Stimulated activated CD8-positive, alpha-beta memory T cell treated with anti-CD3 and anti-CD28 coated beads, Interleukin-4, amount 100 ng/mL, for 48 hours (primary cell): ENCODE measurements around the gene JAG1.

Source experiments
- DNase-seq: peaks from one replicate; pipeline ENCODE4 v3.0.0-alpha.2; 2020

Gene JAG1

DNA sequence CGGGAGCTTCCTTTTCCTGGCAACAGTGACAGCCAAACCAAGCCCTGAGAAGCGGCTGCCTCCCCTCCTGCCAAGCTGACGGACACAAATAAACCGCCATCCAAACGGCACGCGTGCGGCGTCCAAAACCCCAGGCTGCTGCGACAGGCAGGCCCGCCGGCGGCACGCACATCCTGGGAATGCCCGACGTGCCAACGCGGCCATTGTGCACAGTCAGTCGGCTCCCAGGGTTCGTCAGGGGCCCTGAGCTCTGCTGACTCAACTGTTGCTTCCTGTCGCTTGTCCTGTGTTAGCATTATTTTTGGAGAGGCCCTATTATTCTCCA lies 6.8 kb downstream of the JAG1 start:
- no peak for DNase-seq

DNA sequence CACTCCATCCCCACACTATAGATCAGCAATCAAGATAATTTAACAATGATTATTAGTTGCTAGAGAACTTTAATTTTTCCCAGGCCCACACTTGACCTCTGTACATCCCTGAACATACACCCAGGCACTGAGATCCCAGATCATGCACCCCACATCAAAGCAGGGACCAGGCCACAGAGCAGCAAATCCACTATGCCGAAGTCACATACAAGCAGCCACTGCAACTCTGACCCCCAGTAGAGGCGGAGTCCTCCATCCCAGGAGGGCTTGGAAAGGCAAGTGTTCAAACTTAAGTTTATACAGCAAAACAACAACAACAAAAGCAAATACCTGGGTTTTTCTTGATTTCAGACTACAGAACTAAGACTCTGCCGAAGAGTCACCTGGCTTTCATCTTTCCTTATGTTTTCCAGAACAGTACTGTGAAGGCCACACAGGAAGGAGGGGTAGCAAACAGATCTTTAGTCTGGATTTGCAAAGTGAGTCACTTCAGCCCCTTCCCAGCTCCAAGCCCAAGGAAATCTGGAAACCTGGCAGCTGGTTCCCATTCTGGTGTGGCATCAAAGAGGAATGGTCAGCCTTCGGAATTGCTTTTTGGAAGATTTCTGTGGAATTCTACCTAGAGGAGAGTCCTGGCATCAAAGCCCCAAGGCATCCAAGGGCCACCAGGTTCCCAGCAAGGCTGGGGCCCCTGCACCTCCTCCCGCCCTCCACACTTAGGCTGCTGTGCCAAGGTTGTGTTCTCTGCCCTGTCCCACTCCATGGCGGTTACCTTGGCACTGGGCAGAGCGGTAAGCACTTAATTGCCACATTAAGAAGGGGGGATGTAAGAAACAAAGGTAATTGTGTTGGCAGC lies 7.3 kb downstream of the JAG1 start:
- DNase-seq, result no peak

DNA sequence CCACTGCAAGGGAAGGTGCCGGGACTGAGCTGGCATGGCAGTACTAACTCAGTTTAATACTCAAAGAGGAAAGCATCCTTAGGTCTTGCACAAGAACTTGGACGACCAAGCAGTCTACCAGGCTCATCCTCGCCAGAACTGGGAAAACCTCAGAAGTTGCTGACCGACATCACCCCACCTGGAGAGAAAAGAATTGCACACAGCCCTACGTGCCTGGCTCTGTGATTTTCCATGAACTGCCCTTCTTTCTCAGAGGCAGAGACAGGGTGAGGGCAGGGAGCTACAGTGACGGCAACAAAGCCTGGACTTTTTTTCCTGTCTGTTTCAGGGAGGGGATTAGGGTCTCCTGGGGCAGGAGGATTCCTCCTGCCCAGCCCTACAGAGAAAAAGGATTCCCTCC lies 8.0 kb downstream of the JAG1 start:
- DNase-seq, result no peak

DNA sequence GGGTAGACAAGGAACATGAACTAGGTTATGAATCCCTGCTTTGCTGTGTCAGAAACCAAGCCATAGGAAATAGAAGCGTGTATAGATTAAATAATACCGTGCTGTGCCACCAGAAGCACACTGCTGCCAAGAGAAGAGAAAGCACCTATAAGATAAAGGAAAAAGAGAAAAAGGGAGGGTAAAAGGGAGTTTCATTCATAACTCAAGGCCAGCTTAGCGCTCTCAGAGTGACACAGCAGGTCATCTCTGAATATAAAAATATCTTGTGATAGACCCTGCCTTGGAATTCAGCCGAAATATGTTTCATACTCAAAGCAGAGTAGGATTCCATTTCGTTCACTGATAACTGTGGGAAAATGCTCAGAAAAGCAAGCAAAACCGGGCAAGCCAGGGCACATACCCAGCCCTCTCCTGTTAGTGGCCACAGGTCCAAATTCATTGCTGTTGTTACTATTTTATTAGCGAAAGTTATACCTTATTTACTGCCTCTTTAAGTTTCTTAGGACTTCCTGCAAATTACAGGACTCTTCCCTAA lies 8.7 kb downstream of the JAG1 start:
- no peak for DNase-seq

DNA sequence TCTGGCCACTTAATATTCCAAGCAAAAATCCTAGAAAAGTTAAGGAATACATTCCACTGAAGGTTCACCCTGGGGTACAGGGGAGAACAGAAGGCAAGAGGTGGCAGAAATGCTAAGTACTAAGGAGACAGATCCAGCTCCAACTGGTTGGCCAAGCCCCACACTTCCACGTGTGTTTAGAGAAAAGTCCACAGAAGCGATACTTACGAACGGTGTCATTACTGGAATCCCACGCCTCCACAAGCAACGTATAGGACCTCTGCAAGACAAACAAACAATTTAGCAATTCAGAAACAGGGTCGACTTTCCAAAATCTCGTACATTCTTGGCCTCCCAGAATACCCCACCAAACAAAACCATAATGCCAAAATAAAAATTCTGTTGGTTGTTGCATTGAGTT lies 10.0 kb downstream of the JAG1 start:
- DNase-seq, result no peak

DNA sequence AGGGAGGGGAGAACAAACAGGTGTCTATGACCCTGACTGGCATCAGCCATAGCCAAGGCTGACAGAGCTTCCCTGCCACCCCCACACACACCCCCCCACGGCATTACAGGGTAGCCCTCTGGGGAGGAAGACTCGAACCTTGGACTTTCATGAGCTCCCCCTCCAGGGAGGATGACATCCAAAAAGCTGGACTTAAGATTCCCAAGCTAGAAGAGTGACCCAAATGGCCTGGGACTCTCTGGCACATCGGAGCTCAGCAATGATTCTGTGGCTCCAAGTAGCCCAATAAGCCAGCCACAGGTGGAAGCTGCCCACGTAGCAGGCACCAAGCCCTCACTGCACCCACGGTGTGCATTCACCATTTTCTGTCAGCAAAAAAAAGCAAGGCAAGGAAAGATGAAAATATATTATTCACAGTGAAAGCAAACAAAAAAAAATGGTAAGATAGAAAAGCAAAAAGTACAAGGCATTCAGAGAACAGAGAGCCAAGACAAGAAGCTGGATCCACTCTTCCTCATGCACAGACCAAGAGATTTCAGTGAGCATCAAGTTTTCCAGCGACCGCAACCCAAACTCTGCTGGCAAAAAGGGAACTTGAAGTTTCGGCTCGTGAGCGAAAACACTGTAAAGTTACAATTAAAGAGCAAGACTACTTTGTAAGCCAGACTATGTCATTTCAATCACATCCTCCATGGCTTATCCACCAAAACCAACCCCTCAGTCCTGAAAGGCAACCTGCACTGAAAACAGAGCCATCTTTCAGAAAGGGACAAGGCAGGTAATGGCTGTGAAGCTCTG lies 10.9 kb downstream of the JAG1 start:
- DNase-seq, result no peak

DNA sequence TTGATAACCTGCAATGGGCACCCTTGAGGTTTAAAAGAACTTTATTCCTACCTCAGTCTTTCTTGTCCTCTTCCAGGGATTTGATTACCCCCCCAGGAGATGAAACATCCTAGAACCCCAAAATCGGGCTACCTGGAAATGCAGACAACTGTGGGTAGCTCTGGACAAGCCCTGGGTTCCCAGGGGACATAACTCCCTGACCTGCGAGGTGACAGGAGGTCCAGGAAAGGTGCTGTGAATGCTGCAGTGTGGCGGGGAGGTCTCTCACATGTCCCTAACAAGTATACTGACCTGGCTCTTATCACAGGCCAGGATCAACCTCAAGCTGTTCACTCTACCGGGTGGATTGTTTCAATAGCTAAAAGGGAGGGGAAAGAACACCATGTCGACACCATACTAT lies 11.6 kb downstream of the JAG1 start:
- DNase-seq, result no peak

DNA sequence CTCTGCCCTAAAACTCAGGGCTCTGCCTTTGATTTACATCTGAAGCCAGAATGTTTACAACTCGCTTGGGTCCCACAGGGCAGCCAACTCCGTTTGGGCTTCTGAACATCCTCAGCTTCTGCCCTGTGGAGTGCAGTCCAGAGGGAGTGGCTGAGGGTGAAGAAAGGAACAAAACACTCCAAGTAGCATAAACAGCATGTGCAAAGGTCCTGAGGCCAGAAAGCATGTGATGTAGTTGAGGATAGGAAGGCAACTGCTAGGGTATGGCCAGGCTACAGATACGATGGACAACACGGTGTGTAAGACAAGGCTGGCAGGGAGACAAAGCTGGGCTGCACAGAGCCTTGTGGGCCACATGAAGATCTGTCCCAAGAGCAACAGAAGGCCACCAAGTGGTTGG lies 12.5 kb downstream of the JAG1 start:
- no peak for DNase-seq

DNA sequence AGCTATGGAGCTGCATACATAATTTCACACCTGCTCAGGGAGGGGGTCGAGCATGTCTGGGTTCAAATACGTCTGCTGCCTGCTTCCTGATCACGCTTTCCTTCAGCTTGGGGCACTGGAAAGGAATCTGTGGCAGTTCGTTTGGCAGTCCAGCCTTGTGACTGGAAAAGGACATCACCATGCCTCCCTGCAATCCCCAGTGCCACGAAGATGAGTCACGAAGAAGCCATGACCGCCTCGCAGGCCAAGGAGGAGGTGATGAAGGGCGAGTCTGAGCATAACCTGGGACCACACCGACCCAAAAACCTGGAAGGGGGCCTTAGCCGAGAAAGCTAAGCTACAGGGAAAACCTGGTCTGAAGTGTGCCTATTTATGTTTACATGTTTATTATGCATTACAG lies 13.1 kb downstream of the JAG1 start:
- no peak for DNase-seq

DNA sequence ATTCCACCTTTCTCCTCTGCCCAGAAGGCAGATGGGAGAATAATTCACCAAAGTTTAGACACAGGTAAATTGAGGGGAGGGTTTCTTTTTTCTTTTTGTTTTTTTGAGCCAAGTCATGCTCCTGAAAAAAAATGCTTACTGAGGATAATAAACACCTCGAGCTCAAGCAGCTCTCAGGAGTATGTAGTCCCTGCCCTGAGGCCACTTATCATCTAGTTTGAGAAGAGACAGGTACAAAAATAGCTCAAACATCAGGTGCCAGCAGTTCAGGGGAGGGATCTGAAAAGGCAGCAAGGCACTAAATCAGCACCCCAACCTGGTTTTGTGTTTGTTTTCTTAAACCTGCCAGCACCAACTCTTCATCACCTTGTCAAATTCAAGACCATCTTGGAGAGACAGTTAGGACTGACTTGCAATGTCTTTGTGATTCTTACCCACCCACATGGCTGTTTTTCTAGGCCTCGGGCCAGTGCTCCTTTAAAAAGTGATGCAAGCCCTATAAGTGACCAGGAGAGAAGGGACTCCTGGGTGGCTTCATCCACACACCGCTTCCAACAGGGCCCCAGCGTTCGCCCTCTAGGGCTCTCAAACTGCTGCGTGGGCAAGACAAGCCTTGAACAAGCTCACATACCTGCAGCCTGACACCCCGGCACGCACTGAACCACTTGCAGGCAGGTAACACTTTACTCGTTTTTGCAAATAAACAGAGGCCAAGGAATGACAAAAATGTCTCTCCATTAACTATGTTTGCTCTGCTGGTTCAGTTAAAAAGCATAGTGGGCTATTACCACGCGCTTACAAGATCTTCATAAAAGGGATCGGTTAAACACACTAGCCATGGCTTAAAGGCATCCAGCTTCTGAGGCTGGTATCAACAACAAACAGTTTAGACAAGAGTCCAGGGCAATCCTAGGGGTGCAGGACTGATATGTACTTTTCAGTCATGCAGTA lies 13.9 kb downstream of the JAG1 start:
- DNase-seq, result no peak

DNA sequence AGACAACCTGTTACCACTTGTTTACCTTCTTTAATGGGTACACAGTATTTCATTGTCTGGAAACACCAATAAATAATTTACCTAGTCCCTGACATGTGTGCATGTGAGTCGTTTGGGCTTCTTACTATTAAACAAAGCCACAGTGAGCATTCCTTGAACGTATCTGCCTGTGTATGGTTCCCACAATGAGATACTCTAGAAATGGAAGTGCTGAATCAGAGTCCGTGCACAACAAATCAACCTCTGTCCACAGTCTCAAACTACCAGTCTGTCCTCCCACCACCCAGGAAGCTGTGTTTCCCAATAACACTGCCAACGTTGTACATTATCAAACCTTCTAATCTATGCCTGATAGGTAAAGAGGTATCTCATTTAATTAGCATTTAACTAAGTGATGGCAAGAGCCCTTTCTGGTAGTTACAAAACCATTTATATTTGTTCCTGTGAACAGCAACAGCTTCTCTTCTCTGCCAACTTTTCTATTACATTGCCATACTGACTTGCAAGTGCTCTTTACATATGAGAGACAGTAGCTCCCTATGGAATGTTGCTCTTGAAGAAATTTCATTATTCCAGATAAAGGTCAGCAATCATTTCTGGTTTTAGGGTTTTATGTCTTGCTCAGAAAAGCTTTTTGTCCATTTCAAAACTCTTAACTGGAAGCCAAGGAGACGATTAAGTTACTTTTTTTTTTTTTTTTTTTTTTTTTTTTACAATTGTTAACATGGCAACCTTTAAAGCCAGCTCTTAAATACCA lies 14.7 kb downstream of the JAG1 start:
- DNase-seq, result no peak

DNA sequence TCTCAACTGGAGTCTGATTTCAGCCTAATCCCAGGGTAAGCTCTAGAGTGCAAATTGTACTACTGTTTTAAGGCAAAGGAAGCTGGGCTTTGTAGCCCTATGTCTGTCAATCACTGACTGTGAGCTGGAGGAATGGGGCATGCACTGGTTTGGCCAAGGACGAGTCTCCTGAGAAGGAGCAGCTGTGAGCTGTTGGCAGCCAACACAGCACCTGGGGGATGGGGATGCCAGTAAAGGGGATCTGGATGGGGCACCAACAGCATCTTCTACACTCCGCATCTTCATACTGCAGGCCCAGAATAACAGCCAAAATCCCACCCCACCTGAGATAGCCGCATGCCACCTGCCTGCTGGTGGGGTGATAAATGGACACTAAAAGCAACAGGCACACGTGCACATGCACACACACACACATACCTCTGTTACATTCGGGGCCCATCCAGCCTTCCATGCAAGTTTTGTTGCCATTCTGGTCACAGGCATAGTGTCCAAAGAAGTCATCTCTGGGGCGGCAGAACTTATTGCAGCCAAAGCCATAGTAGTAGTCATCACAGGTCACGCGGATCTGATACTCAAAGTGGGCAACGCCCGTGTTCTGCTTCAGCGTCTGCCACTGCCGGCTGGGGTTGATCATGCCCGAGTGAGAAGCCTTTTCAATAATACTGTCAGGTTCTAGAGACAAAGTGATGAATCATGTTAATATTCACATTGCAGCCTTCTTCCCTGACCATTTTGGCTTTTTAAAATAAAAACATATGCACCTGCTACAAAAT lies 15.6 kb downstream of the JAG1 start:
- DNase-seq, result no peak

DNA sequence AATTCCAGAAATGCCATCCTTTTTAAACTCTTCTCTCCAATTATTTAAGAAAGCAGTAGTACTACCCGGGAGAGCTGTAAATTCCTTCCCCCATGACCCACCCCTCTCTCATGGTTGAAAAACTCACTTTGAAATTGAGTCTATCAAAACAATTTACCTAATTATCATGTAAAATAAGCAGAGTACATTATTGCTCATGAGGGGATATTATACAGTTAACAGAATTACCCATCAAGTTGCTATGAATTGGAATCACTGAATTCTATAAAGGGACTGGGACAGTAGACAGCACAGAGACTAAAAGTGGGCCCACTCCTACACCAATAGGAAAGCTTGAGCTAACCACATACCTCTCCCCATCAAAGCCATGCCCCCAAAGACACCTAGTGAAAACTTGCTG lies 16.3 kb downstream of the JAG1 start:
- DNase-seq, result no peak

DNA sequence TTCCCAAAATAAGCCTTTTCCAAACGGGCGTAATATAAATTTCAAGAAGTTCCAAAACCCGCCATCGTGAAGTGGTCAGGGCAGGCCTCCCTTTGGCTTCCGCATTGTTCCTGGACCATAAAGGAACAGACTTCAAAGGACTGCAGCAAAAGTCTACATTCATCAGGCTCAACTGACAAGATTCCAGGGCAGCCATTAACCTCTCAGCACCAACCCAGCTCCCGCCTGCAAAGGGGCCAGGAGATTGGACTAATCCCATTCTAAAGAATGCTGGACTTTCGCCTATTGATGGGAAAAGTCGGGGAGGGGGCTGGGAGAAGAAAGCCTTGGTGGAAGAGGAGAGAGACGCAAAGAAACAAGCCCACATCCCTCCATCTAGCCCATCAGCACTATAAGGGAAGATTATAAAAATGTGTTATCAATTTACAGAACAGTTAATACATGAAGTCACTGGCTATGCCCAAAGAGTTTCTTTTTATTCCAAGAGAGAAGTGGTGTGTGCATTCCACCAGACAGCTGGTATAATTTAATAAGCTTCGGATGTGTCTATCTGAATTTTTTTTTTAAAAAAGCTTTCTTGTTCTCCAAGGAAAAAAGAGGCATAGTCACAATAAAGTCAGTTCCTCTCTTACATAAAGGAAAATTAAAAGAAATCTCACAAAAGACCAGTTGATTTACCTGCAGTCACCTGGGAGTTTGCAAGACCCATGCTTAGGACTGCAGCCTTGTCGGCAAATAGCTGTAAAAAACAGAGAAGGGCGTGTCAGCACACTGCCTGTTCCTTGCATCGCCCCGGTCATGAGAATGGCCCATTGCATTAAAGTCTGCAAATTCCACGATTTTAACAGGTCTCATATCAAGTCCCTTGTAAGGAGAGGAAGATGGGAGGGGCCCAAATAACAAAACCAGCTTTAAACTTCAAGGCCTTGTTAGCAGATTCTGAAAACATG lies 17.8 kb downstream of the JAG1 start:
- DNase-seq, result no peak

DNA sequence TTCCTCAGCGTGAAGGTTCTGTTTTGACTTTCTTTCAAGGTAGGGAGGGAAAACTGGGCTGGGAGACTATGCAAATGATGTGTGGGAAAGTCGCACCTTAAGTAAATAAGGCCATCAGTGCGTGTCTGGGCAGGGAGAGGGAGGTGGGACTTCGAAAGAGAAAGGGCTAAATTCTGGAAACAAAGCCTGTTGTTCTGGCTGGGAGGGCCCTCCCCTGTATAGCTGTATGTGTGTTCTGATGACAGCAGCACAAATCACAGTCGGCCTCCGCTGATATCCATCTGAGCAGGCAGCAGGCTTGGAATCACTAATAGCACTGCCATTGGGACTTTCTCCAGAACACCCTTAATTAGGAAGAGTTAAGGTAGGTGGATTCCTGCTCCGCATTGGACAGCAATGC lies 19.2 kb downstream of the JAG1 start:
- DNase-seq, result no peak

DNA sequence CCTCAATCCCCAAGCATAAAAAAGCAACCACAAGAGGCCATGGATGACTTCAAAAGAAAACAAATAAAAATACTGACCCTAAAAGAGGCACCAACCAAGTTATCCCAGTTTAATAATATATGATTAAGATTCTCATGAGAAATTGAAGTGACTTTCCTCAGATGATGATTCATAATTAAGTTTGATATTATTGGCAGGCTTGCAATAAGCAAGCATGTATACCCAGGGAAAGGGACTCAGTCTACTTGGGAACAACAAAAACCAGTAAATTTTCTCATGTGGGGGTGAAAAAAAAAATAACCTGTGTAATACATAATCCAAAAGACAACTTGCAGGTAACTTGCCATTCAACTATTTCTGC lies 19.6 kb downstream of the JAG1 start:
- no peak for DNase-seq

DNA sequence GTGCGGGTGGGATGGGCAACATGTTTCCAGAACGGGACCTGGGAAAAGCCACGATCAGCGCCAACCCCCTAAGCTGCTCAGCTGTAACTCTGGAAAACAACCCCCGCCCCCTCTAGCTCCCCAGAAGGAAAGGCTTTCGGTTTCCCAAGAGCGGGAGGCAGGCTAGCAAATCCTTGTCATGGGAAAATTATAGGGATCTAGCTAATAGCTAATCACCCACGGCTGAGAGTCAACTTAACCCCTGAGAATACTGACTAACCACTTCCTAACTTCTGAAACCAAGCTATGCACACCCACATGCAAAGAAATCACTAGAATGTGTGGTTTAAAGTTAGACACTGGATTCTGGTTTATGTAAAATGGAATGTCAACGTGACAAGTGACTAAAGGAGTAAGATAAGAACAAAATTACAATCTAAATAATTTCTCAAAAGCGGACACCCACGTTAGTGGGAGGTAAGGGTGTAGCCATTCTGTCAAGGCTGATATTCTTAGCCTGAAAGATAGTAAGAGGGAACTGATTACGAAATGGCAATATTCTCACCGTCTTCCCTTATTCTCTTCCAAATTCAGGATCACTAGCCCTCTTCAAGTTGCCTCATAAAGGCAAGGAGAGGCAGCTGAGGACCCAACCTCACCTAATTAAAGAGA lies 20.1 kb downstream of the JAG1 start:
- DNase-seq, result no peak

DNA sequence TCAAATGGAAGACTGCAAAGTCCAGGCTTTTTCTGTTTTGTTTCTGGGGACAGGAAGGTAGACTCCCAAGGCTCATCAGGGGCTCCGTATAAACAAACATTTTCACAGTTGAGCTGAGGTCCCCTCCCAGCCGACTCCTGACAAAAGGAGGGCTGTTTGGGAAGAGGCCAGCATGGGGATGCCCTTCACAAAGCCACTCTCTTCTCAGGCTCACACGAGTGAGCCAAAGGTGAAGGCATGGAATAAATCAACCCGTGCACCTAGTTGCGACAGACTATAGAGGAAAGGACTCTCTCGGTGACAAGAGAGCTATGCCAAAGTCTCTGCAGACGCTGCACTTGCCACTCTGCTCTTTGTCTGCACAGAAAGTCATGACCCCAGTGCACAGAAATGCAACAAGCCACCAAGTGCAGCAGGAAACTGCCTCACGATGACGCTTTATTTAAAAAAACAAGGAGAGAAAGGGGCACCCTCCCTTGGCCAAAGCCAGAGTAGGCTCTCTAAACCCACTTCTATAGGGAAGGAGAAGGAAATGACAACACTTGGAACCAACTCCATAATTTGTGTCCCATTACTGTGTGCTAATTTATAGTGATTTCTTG lies 21.0 kb downstream of the JAG1 start:
- no peak for DNase-seq

DNA sequence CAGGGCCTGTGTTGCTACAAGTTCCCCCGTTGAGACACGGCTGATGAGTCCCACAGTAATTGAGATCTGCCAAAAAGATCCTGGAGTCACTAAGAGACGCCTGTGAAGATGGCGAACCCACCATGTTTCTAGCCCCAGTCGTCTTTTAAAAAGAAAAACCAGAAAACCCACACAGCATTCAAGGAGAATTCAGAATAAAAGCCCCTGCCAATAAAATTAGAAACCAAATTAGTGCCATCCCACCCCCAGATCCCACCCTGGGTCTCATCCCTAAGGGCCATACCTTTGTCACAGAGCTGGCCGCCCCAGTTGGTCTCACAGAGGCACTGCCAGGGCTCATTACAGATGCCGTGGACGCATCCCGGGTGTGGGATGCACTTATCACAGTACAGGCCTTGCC lies 21.6 kb downstream of the JAG1 start:
- DNase-seq, result no peak
